DMS 273 treated with DMSO at 0.1 percent for 48 hours (cell line): ENCODE results near the gene MEGF6.
"Not testable (repeated sequence)": the region's sequence is repeated elsewhere in the genome, so short reads cannot be mapped to it uniquely, and the experiment has no call there.

Source experiments
- DNase-seq: peaks from one replicate; lab custom pipeline; 2025; lab: John Stamatoyannopoulos, UW

The MEGF6 gene

DNA sequence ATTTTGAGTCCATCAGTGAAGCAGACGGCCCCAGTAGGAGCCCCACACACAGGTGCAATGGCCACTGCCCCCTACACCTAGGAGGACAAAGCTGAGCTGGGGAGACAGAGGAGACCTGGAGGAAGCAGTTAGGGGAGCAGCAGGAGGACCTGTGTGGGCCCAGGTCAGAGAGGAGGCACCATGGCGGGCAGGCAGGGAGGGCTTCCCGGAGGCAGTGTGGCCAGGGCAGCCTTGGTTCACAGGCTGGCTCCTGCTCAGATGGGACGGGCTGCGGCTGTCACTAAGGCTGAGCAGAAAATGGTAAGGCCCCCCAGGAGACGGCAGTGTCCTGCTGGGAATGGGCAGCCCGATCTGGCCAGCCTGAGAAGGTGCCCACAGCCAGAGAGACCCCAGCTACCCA is 15.4 kb downstream of the MEGF6 start:
- no peak for DNase-seq

DNA sequence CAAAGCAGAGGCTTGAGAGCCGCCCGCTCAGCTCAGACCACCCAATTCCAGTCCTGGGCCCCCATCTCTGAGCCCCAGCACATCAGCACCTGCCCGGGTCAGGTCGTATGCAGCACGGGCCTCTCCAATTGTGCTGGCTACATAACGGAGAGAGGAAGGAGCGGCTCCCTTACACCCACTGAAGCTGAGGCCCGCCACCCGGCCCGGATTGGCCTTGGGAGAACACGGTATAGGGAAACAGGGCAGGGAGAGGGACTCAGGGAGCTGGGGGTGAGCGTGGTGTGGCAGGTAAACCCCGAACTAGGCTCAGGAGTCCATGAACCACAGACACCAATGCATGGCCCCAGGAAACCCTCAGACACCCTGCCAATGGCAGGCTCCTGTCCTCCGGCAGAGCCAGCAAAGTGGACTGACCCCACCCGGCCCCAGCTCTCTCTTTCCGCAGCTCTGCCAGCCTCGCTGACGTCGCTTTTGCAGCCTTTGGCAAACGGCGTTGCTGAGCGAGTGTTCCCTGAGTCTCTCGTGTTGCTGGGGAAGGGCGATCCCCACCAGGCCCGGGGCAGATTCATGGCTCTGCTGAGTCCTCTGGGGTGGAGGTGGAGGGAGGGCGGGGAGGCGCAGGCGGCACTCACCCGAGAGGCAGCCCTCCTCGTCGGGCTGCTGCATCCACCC is 16.5 kb downstream of the MEGF6 start:
- DNase-seq = no peak

DNA sequence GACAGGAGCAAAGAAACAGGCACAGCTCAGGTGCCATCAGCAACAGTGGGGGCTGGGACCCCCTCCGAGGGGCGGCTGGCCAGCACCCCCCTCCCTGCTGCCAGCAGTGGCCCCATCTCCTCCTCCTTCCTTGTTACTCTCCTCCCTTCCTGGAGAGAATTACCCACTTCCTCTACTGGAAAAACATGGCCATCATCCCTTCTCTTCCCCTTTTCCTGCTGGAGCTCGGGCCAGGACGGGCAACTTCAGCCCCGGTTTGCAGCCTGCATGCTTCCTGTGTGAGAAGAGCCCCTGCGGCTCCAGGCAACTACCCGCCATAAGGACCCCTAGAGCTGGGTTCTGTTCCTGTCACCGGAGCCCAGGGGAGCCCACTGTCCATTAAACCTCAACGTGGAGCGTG is 17.6 kb downstream of the MEGF6 start:
- DNase-seq = no peak

DNA sequence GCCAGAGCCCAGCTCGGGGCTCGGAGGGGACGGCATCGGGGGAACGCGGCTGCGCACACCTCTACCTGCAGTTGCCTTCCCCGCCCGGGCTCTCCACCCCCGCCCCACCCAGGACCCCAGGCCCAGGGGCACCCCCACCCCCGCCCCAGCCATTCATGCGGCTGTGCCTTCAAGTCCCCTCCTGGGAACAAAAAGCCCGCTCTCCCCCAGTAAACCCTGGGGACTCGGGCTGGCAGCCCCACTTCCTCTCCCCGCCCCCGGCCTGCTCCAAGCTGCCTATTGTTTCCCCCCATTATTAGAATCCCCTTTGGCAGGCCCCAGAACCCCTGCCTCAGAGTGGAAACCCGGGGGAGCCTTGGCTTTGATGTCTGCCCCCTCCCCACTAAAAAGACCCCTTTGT is 18.0 kb downstream of the MEGF6 start:
- DNase-seq = no peak

DNA sequence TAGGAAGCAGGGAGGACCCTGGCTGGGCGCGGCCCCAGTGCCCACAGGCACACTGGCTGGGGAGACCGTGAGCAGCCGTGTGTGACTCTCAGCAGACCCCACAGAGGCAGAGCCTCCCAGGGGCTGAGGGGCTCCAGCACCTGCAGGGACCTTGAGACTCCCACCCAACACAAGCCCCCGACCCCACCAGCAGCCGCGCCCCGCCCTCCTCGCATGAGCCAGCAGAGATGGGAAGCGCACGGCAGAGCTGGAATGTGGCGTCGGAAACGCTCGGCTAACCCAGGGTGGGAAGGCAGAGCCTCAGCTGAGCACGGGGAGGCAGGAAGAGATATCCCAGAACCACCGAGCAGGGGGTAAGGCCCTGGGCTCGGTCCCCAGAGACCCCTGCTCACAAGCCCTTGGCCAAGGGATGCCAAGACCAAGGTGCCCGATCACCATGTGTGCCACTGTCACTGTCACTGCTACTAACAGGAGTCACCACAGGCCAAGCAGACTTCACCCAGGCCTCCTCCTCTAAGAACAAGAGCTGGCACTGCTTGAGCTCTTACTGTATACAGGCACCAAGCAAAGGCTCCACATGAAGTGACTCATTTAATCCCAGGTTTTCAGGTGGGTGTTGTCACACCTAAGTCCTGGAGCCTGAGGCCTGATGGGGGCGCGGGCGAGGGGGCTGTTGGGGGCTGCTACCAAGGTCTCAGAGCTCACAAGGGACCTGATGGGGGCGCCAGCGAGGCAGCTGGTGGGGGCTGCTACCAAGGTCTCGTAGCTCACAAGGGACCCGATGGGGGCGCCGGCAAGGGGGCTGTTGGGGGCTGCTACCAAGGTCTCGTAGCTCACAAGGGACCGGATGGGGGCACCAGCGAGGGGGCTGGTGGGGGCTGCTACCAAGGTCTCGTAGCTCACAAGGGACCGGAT is 20.1 kb downstream of the MEGF6 start:
- DNase-seq = no peak

DNA sequence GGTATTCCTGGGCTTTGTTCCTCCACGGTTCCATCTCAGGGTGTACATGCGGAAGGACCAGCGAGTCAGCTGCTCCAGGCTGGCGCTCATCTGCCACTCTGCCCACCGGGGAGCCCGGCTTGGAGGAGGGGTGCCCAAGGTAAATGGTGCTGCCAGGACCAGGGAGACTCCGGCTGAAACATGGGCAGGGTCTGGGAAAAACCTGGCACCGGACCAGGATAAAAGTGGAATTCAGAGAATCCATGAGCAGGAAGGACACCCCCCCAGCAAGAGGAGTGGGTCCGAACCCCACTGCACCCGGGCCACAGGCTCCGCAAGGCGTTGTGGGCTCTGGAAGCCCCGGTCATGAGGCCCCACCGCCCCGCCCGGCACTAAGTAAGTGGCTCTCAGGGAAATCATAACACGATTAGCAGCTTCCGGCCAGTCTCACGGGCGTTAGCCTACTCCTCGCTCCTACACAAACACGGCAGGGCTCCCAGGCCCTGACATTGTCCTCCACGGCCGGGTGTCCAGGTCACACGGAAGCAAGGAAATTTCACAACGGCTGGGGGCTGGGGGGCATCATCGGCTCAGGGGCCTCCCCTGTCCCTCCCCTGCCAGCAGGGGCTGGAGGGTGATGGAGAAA is 21.1 kb downstream of the MEGF6 start:
- no peak for DNase-seq

DNA sequence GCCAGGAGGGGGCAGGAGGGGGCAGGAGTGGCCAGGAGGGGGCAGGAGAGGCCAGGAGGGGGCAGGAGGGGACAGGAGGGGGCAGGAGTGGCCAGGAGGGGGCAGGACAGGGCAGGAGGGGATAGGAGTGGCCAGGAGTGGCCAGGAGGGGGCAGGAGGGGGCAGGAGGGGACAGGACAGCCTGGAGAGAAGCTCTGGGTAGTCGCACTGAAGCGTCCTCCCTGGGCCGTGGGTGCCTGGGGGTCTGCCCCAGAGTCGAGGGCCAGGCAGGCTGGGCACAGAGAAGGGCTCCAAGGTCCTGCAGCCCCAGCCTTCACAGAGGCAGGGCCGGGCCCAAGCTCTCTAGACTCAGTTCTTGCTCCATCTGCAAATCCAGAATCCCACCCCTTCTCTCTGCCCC is 22.9 kb downstream of the MEGF6 start:
- DNase-seq = no peak

DNA sequence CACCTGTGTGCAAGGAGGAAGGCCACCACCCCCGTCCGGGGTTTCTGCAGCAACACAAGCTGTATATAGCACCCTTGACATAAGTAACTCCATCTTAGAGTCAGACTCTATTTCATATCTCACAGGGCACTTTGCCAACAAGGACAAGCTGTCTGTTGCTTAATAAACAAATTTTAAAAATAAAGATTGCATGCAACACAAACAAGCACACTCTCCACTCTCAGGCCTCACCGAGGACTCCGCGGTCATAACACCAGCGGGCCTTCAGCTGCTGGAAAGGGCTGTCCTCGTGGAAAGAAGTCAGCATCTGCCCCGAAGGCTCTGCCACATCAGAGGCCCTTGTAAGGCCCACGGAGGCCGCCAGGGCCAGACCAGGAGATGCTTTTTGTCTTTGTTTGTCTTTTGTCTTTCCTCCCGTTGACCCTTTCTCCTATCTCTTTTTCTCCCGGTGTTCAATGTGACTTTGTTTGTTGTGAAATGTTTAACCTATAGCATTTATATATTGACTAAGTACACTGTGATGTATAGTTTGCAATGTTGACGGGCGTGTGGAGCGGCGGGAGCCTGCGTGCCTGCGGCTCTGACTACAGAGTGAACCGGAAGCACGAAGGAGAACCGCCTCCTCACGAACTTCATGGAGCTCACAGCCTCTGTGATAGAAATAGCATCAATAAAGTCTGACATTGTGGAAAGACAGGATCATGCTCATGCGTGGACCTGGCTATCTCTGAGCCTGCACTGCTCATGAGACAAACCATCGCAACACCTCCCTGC is 24.1 kb downstream of the MEGF6 start:
- DNase-seq = no peak

DNA sequence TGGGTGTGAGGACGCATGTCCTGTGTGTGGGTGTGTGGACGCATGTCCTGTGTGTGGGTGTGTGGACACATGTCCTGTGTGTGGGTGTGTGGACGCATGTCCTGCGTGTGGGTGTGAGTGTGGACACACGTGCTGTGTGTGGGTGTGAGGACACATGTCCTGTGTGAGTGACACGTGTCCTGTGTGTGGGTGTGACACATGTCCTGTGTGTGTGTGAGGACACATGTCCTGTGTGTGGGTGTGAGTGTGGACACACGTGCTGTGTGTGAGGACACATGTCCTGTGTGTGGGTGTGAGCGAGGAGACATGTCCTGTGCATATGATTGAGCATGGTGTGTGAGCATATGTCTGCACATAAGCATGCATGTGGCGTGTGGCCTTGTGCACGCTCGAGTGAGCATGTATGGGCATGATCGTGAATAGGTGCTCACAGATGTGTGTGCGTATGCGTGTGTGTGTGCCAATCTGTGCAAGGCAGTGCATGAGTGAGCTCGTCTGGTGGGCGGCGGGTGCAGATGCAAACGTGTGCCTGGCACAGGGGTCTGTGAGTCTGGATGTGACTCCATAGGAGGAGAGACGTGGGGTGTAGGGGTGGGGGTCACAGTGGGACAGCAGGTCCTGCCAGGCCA is 25.3 kb downstream of the MEGF6 start:
- no peak for DNase-seq

DNA sequence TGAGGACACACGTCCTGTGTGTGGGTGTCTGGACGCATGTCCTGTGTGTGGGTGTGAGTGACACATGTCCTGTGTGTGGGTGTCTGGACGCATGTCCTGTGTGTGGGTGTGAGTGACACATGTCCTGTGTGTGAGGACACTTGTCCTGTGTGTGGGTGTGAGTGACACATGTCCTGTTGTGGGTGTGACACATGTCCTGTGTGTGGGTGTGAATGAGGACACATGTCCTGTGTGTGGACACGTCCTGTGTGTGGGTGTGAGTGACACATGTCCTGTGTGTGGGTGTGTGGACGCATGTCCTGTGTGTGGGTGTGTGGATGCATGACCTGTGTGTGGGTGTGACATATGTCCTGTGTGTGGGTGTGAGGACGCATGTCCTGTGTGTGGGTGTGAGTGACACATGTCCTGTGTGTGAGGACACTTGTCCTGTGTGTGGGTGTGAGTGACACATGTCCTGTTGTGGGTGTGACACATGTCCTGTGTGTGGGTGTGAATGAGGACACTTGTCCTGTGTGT is 25.9 kb downstream of the MEGF6 start:
- not testable (repeated sequence) for DNase-seq

DNA sequence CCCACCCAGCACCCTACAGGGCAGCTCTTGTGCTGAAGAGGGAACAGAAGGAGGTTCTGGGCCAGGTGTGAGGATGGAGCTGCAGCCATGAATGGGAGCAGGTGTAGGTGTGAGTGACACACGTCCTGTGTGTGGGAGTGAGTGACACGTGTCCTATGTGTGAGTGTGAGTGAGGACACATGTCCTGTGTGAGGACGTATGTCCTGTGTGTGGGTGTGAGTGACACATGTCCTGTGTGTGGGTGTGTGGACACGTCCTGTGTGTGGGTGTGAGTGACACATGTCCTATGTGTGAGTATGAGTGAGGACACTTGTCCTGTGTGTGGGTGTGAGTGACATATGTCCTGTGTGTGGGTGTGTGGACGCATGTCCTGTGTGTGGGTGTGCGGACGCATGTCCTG is 26.4 kb downstream of the MEGF6 start:
- DNase-seq = no peak

DNA sequence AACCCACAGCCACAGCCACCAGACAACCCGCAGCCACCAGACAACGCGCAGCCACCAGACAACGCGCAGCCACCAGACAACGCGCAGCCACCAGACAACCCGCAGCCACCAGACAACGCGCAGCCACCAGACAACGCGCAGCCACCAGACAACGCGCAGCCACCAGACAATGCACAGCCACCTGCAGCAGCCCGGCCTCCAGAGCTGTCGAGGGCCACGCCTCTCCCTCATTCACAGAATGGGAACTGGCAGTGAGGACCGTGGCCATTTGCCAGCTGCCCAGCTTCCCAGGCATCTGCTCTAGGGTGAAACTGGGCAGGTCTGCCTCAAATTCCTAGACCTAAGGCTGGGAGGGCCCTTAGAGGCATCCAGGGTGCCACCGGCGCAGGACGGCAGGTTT is 27.6 kb downstream of the MEGF6 start:
- not testable (repeated sequence) for DNase-seq

DNA sequence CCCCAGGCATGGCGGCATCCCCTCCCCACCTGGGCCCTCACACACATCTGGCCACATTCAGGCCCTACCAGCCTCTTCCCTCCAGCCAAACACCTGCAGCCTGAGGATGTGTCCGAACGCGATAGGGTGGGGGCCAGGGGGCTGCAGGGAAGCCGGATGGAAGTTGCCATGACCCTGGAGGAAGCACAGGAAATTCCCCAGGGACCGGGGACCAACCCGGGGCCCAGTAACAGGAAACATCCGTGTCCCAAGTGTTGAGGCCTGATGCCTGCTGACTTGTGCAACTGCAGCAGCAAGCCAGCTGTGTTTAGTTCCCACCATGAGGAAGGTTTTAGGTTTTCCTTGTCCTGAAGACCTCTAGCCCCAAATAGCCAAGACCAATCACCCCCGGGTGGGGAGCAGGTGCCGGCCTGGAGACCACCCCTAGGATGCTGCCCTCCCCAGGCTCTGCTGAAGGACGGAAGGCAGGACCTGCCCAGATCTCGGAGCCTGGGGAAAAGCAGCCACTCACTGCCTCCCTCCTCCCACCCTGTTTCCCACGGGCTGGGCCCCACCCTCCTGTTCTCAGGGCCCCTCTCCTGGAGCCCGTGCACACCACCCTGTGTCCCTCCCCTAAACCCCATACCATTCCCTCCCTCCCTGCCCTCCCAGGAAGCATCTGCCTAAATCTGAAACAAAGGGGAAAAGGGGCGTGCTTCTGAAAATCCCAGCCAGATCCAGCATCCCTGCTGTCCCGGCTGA is 29.8 kb downstream of the MEGF6 start:
- no peak for DNase-seq

DNA sequence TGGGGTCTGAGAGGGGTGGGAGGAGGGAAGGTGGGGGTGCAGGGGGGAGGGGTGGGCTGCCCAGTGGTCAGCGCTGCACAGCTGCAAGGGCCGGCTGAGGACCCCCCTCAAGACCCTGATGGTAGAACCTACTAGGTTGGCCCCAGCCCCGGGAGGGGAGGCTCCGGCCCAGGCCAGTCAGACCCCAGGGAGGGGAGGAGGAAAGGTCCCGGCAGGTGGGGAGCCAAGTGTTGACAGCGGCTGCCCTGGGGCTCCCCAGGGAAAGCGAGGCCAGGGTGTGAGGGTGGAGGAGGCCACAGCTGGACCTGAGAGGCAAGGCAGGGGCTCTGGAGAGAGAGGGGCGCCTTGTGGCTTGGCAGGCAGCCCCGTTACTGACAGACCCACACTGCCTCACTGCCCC is 31.1 kb downstream of the MEGF6 start:
- no peak for DNase-seq

DNA sequence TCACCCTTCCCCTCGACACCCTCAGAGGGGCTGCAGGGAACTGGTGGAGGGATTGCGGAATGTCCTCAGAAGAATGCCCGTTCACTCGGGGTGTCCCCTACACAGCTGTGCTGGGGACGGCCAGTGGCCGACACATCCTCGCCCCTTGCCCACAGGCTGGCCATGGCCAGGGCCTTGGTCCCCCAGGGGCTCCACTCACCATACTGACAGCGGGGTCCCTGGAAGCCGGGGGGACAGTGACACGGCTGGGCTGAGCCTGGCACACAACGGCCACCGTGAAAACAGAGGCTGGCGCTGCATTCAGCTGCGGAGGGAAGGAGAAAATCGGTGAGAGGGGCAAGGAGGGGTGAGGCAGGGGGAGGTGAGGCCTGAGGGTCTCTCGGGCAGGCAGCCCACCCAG is 31.7 kb downstream of the MEGF6 start:
- no peak for DNase-seq

DNA sequence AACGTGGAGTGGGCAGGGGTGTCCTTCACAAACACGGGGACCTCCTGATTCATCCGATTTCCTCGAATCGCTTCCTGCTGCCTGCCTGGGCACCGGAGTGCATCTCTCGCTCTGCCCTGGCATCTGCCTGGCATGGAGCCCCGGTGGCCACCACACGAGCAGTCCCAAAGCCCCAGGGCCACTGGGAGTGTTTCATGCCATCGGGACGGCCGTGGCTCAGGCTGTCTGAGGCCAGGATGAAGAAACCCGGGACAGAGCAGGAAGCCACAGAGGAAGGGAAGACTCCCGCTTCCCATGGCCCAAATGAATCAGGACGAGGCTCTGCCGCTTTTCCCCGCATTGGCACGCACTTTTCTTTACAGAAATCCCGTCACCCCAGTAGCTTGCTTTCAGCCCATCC is 32.4 kb downstream of the MEGF6 start:
- no peak for DNase-seq

DNA sequence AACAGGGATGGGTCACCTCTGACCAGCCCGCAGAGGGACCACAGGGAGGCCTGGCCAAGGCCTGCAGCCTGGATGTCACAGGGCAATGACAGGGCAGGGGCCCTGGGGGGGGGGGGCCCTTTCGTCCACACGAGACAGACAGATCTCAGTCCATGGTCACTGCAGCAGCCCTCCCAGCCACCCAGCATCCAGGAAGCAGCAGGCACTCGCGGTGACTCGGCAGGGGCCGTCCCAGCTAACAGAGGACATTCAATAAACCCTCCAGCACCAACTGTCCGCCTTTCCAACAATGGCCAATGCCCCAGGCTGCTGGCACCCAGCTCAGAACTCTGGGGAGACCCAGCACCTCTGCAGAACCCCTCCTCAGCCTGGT is 32.9 kb downstream of the MEGF6 start:
- DNase-seq = no peak

DNA sequence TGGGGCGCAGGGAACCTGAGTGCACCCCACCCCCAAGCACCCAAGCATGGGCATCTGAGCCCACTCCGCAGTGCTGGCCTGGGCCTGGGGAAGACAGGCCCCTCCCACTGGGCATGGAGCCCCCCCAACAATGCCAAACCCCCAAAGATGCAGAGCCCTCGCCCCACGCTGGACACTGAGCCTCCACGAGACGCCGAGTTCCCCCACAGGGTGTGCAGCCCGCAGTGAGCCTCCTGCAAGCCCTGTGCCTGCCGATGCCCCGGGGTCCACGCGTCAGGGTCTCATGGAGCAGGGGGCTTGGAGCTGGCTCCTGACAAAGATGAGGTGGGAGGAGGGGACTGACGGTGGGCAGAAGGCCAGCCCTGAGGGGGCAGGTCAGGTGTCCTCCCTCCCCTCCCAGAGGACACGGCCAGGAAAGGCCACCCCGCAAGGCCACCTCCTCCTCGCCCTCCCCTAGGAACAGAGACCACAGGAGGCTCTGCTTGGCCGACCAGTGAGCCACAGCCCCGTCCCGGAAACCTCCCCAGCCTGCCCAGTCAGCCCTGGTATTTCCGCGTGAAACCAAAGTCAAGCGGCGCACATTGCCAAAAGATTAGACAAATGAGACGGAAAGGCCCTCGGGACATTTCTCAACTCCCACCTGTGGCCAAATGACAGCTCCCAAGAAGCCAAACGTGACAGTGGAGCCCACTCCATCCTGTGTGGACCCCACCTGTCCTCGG is 33.4 kb downstream of the MEGF6 start:
- DNase-seq = no peak

DNA sequence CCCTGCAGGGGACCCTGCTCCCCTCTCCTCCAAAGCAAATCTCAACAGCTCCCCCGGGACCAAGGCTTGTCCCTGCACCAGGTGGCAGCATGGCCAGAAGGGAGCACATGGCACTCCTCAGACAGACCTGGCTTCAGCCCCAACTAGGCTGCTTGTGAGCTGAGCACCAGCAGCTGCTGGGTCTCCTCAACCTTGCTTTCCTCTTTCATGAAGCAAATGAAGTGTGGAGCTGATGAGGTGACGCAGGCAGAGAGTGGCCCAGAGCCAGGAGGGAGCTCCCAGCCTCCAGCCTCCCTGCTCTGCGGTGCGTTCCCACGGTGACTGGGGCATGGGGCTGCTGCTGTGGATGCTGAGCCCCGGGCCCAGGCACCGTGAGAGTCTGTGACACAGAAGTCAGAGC is 34.0 kb downstream of the MEGF6 start:
- peak; percentile 51 for DNase-seq

DNA sequence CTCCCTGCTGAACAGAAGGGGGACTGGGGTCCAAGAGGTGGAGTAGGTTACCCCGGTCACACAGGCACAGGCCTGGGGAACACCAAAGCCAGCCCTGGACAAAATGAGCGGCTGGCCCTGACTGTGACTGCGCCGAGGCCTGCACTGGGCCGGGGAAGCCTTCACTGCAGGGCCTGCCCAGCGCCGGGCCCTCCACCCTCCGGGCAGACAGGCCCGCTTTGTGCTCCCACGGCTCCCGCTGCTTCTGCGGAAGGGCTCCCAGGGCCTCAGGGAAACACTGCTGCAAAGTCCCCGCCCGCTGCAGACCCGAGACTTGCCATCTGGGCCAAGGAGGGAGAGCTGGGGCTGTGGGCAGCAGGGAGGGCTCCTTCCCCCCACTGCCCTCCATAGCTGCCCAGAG is 35.3 kb downstream of the MEGF6 start:
- DNase-seq = no peak
